ENCODE results near the gene FAM114A1. TPM values are rescaled to one million over a fixed set of nuclear protein-coding genes. Genes with fewer than 3 reads are reported as not detected.
"Not testable (repeated sequence)": the region's sequence is repeated elsewhere in the genome, so short reads cannot be mapped to it uniquely, and the experiment has no call there.

The FAM114A1 gene
- total RNA-seq, 1 experiment from 2014 or later: 89.1 TPM

- H3K4me1 ChIP-seq (replicated peaks); H3K27ac ChIP-seq; DNase-seq (ENCODE audit: low read depth in 1 of 2, low spot score in 2 of 2); H3K9me3 ChIP-seq (replicated peaks); H3K27me3 ChIP-seq (replicated peaks); H3K4me3 ChIP-seq: not testable (repeated sequence)
- H3K36me3 ChIP-seq: peaks cover 27% of the 10 kb centered on the region; the same call in 1 of the 2 replicates
Measured at GRCh38 chr4:38941906-38942305, 74.3 kb downstream of the FAM114A1 start.

- peaks cover 27% of the 10 kb centered on the region; the same call in 1 of the 2 replicates for H3K36me3 ChIP-seq
- H3K4me1 ChIP-seq (replicated peaks): peaks cover 4% of the 10 kb centered on the region
- no peaks in the 10 kb centered on the region for H3K27me3 ChIP-seq (replicated peaks)
- no peaks in the 10 kb centered on the region for H3K9me3 ChIP-seq (replicated peaks)
- no peak overlapping the region for H3K27ac ChIP-seq
- H3K4me3 ChIP-seq: no peak overlapping the region
- DNase-seq (ENCODE audit: low read depth in 1 of 2, low spot score in 2 of 2): no peak
Measured at GRCh38 chr4:38943343-38943742, 75.7 kb downstream of the FAM114A1 start.

GRCh38 chr4:38944440-38944839, 76.8 kb downstream of the FAM114A1 start:
- peaks cover 14% of the 10 kb centered on the region for H3K4me1 ChIP-seq (replicated peaks)
- no peaks in the 10 kb centered on the region for H3K9me3 ChIP-seq (replicated peaks)
- H3K4me3 ChIP-seq: no peak overlapping the region
- no peak overlapping the region for H3K27ac ChIP-seq
- no peaks in the 10 kb centered on the region for H3K27me3 ChIP-seq (replicated peaks)
- peaks cover 22% of the 10 kb centered on the region; the same call in 1 of the 2 replicates for H3K36me3 ChIP-seq
- no peak for DNase-seq (ENCODE audit: low read depth in 1 of 2, low spot score in 2 of 2)

- Histone ChIP-seq H3K4me1 (replicated peaks) (peaks cover 18% of the 10 kb centered on the region), H3K27me3 (replicated peaks) (no peaks in the 10 kb centered on the region), H3K4me3 (no peak overlapping the region), H3K36me3 (peaks cover 14% of the 10 kb centered on the region; the same call in 1 of the 2 replicates), H3K27ac (no peak overlapping the region), H3K9me3 (replicated peaks) (no peaks in the 10 kb centered on the region)
- no peak for DNase-seq (ENCODE audit: low read depth in 1 of 2, low spot score in 2 of 2)
Measured at GRCh38 chr4:38946919-38947318, 79.3 kb downstream of the FAM114A1 start.

GRCh38 chr4:38948551-38948950, 80.9 kb downstream of the FAM114A1 start:
- H3K4me1 ChIP-seq (replicated peaks): peaks cover 18% of the 10 kb centered on the region
- H3K27me3 ChIP-seq (replicated peaks): no peaks in the 10 kb centered on the region
- H3K27ac ChIP-seq: peak overlapping the region; percentile 68
- DNase-seq (ENCODE audit: low read depth in 1 of 2, low spot score in 2 of 2): peak; percentile 51 to 62
- H3K9me3 ChIP-seq (replicated peaks): no peaks in the 10 kb centered on the region
- 0 out of 2 replicates have a peak, but pooled peaks cover 4% of the 10 kb centered on the region for H3K36me3 ChIP-seq
- no peak overlapping the region for H3K4me3 ChIP-seq

GRCh38 chr4:38949411-38950051, 81.9 kb downstream of the FAM114A1 start:
- Histone ChIP-seq H3K4me3 (no peak overlapping the region), H3K4me1 (replicated peaks) (peaks cover 18% of the 10 kb centered on the region), H3K27me3 (replicated peaks) (no peaks in the 10 kb centered on the region), H3K36me3 (0 out of 2 replicates have a peak, but pooled peaks cover 4% of the 10 kb centered on the region), H3K27ac (no peak overlapping the region), H3K9me3 (replicated peaks) (no peaks in the 10 kb centered on the region)
- DNase-seq (ENCODE audit: low read depth in 1 of 2, low spot score in 2 of 2): peak in 1 of 2 experiments; percentile 16

- Histone ChIP-seq H3K36me3 (0 out of 2 replicates have a peak, but pooled peaks cover 2% of the 10 kb centered on the region), H3K4me1 (replicated peaks) (peaks cover 18% of the 10 kb centered on the region), H3K27me3 (replicated peaks) (no peaks in the 10 kb centered on the region), H3K4me3 (no peak overlapping the region), H3K9me3 (replicated peaks) (no peaks in the 10 kb centered on the region), H3K27ac (no peak overlapping the region)
- no peak for DNase-seq (ENCODE audit: low read depth in 1 of 2, low spot score in 2 of 2)
Measured at GRCh38 chr4:38950159-38950558, 82.6 kb downstream of the FAM114A1 start.

GRCh38 chr4:38950734-38951133, 83.1 kb downstream of the FAM114A1 start:
- H3K9me3 ChIP-seq (replicated peaks): no peaks in the 10 kb centered on the region
- no peak overlapping the region for H3K4me3 ChIP-seq
- H3K36me3 ChIP-seq: no peaks in the 10 kb centered on the region
- peaks cover 18% of the 10 kb centered on the region for H3K4me1 ChIP-seq (replicated peaks)
- H3K27ac ChIP-seq: no peak overlapping the region
- H3K27me3 ChIP-seq (replicated peaks): no peaks in the 10 kb centered on the region
- no peak for DNase-seq (ENCODE audit: low read depth in 1 of 2, low spot score in 2 of 2)

GRCh38 chr4:38951598-38951997, 84.0 kb downstream of the FAM114A1 start:
- Histone ChIP-seq H3K36me3 (no peaks in the 10 kb centered on the region), H3K4me1 (replicated peaks) (peaks cover 18% of the 10 kb centered on the region), H3K27ac (no peak overlapping the region), H3K4me3 (no peak overlapping the region), H3K9me3 (replicated peaks) (no peaks in the 10 kb centered on the region), H3K27me3 (replicated peaks) (no peaks in the 10 kb centered on the region)
- no peak for DNase-seq (ENCODE audit: low read depth in 1 of 2, low spot score in 2 of 2)

GRCh38 chr4:38952017-38952416, 84.4 kb downstream of the FAM114A1 start:
- peaks cover 18% of the 10 kb centered on the region for H3K4me1 ChIP-seq (replicated peaks)
- H3K27ac ChIP-seq: no peak overlapping the region
- no peaks in the 10 kb centered on the region for H3K36me3 ChIP-seq
- DNase-seq (ENCODE audit: low read depth in 1 of 2, low spot score in 2 of 2): no peak
- H3K27me3 ChIP-seq (replicated peaks): no peaks in the 10 kb centered on the region
- no peak overlapping the region for H3K4me3 ChIP-seq
- no peaks in the 10 kb centered on the region for H3K9me3 ChIP-seq (replicated peaks)

GRCh38 chr4:38954727-38955126, 87.1 kb downstream of the FAM114A1 start:
- no peaks in the 10 kb centered on the region for H3K9me3 ChIP-seq (replicated peaks)

GRCh38 chr4:38955957-38956356, 88.4 kb downstream of the FAM114A1 start:
- Histone ChIP-seq H3K4me3 (no peak overlapping the region), H3K27ac (no peak overlapping the region), H3K4me1 (replicated peaks) (peaks cover 12% of the 10 kb centered on the region), H3K36me3 (no peaks in the 10 kb centered on the region), H3K27me3 (replicated peaks) (no peaks in the 10 kb centered on the region), H3K9me3 (replicated peaks) (no peaks in the 10 kb centered on the region)
- no peak for DNase-seq (ENCODE audit: low read depth in 1 of 2, low spot score in 2 of 2)

More at GRCh38 chr4:38954727-38955126, 87.1 kb downstream of the FAM114A1 start:
- H3K27me3 ChIP-seq (replicated peaks): no peaks in the 10 kb centered on the region
- H3K4me3 ChIP-seq: no peak overlapping the region
- H3K4me1 ChIP-seq (replicated peaks): peaks cover 13% of the 10 kb centered on the region
- DNase-seq (ENCODE audit: low read depth in 1 of 2, low spot score in 2 of 2): no peak
- no peaks in the 10 kb centered on the region for H3K36me3 ChIP-seq
- no peak overlapping the region for H3K27ac ChIP-seq

GRCh38 chr4:38957261-38957815, 89.7 kb downstream of the FAM114A1 start:
- H3K27ac ChIP-seq: no peak overlapping the region
- no peaks in the 10 kb centered on the region for H3K36me3 ChIP-seq
- H3K4me1 ChIP-seq (replicated peaks): peaks cover 12% of the 10 kb centered on the region
- H3K9me3 ChIP-seq (replicated peaks): no peaks in the 10 kb centered on the region
- no peaks in the 10 kb centered on the region for H3K27me3 ChIP-seq (replicated peaks)
- DNase-seq (ENCODE audit: low read depth in 1 of 2, low spot score in 2 of 2): no peak
- no peak overlapping the region for H3K4me3 ChIP-seq

- no peaks in the 10 kb centered on the region for H3K9me3 ChIP-seq (replicated peaks)
- H3K4me3 ChIP-seq: no peak overlapping the region
- H3K27ac ChIP-seq: no peak overlapping the region
- no peaks in the 10 kb centered on the region for H3K27me3 ChIP-seq (replicated peaks)
- peaks cover 12% of the 10 kb centered on the region for H3K4me1 ChIP-seq (replicated peaks)
- no peaks in the 10 kb centered on the region for H3K36me3 ChIP-seq
- DNase-seq (ENCODE audit: low read depth in 1 of 2, low spot score in 2 of 2): no peak
Measured at GRCh38 chr4:38957893-38958292, 90.3 kb downstream of the FAM114A1 start.
